Activated CD8-positive, alpha-beta memory T cell treated with anti-CD3 and anti-CD28 coated beads for 24 hours (primary cell): Measurements from ENCODE around the gene SNX9.
"Not testable (repeated sequence)": the region's sequence is repeated elsewhere in the genome, so short reads cannot be mapped to it uniquely, and the experiment has no call there.

Experiments
- DNase-seq: peaks from one replicate; pipeline ENCODE4 v3.0.0-alpha.2; 2020

Gene SNX9

DNA sequence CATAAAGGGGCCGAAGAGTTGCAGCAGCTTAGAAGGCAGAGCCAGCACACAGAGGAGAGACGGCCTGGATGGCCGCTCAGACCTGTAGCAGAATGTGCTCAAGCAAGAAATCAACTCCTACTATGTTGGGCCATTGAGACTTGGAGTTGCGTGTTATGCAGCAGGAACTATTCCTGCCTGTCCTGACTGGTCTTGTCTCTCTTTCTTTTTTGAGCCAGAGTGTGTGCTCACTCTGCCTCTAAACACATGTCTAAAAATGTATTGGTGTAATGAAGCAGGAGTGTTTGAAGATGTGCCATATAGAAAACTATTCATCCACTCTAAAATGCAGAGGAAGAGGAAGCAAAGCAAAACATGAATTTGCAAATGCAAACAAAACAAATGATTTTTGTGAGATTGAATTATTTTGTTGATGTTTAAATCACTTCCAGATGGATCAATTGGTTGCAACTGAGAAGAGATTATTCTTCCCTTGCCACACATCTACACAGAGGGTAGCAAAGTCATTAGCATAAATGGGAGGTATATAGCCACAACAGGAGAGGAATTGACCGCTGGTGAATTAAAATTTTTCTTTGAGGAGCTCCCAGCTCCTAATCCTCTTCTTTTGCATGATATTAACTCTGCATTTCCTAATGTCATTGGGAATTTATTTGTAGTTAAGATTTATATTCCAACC, 138.2 kb downstream of the SNX9 start:
- DNase-seq = peak; percentile 43

DNA sequence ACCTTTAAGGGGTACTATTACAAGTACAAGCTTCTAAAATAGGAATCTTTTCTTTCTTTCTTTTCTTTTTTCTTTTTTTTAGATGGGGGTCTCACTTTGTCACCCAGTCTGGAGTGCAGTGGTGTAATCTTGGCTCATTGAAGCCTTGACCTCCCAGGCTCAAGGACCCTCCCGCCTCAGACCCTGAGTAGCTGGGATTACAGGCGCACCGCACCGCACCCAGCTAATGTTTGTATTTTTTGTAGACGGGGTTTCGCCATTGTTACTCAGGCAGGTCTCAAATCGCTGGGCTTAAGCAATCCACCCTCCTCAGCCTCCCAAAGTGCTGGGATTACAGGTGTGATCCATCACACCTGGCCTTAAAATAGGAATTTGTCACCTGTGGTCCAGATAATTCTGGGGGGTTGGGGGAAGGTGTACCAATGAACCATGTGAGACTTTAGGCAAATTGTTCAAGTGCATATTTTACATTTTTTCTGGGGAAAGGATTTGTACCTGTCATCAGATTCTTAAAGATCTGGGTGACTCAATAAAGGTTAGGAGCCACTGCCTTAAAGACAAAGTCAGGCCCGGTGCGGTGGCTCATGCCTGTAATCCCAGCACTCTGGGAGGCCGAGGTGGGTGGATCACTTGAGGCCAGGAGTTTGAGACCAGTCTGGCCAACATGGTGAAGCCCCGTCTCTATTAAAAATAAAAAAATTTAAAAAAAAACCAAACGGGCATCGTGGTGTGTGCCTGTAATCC, 139.0 kb downstream of the SNX9 start:
- peak; percentile 52 for DNase-seq

DNA sequence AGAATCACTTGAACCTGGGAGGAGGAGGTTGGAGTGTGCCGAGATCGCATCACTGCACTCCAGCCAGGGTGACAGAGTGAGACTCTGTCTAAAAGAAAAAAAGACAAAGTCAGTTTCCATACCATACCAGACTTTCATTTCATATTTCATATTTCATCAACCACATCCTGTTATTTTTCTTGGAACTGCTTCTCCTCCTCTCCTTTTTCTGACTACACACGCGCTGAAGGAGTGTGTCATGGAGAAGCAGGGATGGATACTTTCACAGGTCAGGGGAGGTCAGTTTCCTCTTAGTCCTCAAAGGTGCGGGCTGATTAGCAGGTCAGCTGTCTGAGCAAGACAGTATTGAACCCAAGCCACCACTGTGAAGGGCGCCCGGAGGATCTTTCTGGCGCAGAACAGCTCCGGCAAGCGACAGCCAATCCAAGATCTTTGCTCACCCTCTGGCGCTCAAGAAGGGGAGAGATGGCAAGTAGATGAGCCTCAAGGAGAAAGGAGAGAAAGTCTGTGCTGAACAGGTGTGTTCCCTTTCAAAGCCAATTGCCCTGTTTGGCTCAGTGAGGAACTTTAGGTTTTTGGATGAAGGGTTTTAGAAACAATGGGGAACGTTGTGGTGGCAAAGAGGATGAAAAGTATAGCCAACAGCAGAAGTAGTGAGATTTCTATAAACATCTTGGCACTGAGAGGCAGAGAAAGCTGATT, 139.7 kb downstream of the SNX9 start:
- DNase-seq = peak; percentile 65

DNA sequence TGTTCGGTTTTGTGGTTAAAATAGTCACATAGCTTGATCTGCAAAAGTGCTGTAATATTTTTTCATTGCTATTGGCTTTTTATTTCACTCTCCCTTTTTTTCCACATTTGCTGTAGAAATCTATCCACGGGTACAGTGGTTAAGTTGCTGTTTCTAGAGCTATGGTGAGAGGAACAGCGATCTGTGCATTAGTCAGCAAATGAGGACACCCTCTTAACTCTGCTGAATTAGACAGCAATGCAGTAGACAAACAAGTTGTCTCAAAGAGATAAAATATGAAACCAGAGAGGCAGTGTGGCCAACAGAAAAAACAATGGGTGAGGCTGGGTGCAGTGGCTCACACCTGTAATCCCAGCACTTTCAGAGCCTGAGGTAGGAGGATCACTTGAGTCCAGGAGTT, 141.1 kb downstream of the SNX9 start:
- peak; percentile 43 for DNase-seq

DNA sequence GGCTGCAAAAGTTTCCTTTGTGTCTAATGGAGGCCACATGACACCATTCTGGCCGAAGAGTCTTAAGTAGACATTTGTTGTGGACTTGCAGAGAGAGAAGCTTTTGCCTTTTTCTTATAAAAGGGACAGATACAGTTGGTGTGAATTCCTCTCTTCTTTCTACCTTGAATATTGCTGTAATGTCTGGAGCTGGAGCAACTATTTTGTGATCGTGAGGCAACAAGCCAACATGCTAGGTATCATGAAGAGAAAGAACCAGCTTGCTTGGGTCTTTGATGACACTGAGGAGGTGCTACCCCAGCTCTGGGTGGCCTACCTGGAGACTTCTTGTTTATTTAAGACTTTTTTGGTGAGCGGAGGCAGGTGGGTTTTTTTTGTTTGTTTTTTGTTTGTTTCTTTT, 142.3 kb downstream of the SNX9 start:
- DNase-seq = no peak

DNA sequence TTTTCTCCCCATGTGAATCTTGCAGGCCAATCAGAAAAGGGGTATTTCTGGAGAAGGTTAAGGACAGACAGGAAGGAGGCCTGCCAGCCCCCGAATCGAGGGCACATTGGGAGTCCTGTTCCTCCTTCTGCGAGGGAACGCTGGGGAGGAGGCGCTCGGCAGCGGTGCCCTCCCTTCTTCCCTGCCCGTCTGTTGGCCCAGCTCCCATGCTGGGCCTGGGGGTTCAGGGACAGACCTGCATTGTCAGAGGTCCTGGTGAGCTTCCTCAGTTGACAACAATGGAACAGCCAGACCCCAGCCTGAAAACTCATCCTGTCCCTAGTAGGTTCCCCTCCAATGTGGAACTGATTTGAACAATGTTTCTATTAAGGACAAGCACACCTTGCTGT, 143.5 kb downstream of the SNX9 start:
- DNase-seq = no peak

DNA sequence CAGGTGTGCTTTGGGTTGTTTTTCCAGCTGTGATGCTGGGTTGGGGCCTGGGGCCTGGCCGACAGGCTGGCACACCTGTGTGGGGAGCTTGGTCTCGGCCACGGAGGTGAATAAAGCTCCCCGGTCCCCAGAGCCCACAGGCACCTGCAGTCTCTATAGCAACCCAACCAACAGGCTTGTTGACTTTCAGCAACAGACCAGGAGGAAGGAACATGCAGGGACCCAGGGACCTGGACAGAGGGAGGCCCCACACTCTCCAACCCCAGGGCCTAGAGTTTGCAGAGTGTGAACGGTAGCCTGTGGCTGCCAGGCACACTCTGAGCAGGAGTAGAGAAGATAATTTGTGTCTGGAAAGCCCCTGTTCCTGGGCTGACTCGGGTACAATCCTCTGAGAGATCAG, 144.0 kb downstream of the SNX9 start:
- no peak for DNase-seq

DNA sequence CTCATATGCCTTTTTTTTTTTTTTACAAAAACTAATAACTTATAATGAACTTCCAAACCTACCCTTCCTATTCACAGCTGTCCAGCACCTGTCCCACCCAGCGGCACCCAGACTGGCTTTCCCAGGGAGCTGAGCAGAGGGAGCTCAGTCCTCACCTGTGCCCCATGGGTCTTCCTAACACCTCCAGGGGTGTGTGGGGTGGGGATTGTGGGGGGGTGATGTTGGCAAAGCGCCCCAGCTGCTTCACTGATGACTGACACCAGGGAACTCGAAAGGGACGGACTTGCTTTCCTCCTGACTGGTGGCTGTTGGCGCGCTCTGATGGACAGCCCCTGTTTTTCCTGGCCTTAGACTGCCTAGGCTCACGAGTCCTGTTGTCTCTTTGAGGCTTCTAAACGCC, 144.4 kb downstream of the SNX9 start:
- no peak for DNase-seq

DNA sequence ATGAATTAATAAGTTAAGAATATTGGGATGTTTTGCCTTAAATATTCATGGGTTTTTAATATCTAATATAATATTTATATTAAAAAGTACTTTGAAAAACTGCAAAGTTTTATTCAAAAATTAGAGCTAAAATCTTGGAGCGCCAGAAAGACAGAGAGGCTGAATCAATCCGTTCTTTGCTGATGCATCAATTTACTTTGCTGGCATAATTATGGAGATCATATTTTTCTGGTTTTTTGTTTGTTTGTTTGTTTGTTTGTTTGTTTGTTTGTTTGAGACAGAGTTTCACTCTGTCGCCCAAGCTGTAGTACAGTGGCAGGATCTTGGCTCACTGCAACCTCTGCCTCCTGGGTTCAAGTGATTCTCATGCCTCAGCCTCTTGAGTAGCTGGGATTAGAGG, 149.1 kb downstream of the SNX9 start:
- not testable (repeated sequence) for DNase-seq

DNA sequence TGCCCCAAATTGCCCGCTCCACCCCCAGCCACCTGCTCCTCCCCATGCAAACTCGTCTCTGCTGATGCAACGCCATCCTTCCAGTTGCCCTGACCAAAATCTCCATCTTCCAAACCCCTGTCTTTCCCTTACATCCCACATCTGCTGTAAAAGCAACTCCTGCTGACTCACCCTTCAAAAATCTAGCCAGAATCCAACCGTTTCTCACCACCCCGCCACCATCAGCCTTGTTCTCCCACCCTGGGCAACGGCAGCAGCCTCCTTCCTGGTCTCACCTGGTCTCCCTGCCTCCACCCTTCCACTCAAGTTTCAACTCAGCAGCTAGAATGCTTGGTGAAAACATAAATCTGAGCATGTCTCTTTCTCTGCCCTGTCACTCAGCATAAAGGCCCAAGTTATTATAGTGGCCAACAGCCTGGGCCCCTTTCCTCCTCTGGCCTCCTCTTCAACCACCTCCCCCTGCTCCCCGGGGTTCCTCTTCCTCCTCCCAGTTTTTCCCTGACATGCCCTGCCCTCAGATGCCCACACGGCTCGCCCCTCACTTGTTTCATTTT, 151.4 kb downstream of the SNX9 start:
- DNase-seq = no peak

DNA sequence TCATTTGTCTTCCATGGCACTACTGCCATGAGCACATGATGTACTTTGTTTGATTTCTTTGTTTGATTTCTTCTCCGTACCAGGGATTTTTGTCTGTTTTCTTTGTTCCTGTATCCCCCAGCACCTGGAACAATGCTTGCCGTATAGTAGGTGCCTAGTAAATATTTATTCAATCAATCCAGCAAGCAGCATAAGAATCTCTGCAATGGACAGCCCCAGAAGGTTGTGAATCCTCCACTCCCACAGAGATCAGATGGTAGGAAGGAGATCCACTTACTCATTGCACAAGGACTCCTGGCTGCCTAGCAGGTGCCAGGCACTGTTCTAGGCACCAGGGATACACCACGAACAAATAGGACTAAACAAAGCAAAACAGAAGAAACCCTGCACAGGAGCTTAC, 151.9 kb downstream of the SNX9 start:
- no peak for DNase-seq

DNA sequence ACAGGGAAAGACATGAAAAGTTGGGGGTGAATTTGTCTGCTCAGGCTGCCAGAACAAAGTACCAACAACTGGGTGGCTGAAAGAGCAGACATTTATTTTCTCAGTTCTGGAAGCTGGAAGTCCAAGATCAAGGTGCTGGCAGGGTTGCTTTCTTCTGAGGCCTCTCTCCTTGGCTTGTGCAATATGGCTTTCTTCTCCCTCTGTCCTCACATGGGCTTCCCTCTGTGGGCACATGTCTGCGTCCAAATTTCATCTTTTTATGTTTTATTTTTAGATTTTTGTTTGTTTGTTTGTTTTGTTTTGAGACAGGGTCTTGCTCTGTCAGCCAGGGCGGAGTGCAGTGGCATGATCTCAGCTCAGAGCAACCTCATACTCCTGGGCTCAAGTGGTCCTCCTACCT, 152.4 kb downstream of the SNX9 start:
- no peak for DNase-seq

DNA sequence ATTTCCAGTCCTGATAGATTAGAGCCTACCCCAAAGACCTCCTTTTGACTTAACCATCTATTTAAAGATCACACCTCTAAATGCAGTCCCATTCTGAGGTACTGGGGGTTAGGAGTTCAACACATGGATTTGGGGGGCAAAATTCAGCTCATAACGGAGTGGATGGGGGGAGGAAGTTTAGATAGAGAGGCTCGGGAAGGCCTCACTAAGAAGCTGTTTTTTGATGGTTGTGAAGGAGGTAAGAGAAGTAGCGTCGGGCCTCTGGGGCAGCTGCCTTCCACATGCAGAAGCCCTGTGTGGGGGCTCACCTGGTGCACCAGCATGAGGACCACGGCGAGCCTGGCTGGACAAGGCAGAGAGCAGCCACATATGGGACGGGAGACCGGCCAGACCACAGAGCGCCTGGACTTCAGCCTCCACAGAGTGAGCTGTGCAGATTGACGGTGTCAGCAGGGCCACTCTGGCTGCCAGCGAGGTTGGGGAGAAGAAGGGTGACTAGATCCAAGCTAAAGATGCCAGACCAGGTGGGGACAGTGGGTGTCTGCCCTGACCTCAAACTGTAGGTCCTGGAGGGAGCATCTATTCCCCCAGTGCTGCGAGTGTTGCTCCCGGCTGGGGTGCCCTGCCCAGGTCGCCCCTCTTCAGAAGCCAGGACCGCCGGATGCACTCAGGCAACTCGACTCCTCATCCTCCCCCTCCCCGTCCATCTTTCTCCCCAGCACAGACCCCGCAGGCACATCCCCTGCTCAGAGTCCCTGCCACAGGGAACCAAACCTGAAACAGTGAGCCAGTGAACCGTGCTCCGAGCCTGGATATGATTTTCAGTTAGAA, 153.5 kb downstream of the SNX9 start:
- DNase-seq = no peak

DNA sequence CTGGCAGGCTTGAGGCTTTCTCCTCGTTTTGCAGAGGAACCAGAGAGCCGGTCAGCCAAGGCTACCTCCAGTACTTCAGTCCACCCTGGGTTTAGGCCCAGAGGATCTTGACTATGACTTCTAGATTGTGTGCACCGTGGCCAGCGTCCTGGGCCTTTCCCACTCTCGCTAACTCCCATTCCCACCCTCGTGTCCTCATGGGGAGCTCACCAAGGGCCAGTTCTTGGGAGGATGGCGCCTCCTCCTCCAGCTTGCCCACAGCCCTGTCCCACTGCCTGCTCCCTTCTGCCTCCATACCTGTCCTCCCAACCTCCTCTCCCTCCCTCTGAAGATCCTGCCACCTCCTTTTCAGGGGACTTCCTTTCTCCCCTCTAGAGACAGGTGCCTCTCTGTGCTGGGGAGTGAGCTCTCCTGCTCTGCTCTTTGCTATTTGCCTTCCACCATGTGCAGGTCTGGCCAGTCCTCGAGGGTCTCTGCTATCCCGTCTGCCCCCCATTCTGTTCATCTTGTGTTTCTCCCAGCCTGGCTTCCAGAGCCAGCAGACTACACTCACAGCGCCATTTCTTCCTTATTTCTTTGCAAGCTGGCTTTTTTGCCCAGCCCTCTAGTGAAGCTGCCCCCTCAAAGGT, 154.2 kb downstream of the SNX9 start:
- DNase-seq = no peak

DNA sequence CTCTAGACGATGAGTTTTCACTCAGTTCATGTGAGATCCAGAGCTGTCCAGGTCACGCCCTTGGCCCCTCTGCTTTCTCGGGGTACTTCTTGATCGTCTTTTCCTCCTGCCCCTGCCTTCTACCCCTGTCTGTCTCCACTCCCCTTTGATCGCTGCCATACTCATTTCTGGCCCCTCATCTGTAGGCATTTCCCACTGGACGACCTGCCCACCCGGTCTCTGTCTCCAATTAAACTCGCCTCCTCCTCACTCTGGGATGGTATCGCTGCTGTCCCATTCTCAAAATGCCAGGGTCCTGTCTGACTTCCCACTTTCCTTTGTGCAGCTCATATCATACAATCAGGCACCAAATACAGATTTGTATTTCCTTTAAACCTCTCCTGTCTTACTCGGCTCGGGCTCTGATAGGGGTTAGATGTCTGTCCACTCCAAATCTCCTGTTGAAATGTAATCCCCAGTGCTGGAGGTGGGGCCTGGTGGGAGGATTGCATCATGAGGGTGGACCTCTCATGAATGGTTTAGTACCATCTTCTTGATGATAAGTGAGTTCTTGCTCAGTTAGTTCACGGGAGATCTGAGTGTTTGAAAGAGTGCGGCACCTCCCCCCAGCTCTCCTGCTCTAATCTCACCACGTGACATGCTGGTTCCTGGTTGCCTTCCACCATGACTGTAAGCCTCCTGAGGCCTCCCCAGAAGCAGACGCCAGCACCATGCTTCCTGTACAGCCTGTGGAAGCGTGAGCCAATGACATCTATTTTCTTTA, 155.2 kb downstream of the SNX9 start:
- DNase-seq = peak; percentile 53

DNA sequence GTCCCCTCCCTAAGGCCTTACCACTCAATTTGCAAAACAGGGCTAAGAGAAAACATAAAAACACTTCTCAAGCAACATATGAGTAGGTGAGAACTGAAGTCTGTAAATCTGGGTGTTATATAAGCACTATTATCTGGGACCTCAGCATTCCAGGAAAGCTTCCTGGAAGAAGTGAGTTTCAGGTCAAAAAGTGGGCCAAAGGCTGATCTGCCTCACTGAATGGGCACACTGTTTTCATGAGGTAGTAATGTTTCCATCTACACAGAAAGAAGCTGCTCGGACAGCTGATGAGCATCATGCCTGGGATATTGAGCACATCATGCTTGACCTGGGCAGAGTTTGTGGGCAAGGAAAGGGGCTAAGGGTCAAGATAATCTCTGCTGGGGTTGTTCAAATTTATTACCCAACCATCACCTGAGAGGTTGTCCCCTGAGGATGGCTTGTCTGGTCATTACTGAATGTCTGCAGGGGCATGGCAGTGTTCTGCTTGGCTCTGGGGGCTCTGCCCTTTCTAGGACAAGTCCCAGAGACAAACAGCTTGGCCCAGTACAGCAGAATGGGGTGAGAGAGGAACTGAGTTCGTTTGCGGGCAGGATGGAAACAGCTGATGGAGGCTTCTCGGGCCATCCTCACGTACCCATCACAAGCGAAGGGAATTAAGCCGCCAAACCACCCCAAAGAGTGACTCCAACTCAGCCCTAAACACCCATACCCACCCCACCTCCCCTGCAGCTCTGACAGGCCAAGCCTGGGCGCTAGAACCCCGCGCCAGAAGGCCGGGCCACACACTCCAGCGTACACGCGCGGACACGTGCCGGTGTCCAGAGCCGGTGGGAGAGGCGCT, 157.5 kb downstream of the SNX9 start:
- DNase-seq = peak; percentile 77

DNA sequence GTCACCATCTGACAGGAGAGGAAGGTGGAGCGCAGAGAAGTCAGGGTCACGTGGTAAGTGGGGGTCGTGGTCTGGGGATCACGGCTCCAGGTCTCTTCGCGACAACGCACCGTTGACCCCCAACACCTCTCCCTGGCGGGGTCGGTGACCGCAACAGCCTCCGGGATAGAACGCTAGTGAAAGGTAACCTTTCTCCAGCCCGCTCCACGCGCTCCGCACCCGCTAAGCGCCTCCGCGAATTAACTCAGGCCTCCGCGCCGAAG, 158.0 kb downstream of the SNX9 start:
- no peak for DNase-seq

DNA sequence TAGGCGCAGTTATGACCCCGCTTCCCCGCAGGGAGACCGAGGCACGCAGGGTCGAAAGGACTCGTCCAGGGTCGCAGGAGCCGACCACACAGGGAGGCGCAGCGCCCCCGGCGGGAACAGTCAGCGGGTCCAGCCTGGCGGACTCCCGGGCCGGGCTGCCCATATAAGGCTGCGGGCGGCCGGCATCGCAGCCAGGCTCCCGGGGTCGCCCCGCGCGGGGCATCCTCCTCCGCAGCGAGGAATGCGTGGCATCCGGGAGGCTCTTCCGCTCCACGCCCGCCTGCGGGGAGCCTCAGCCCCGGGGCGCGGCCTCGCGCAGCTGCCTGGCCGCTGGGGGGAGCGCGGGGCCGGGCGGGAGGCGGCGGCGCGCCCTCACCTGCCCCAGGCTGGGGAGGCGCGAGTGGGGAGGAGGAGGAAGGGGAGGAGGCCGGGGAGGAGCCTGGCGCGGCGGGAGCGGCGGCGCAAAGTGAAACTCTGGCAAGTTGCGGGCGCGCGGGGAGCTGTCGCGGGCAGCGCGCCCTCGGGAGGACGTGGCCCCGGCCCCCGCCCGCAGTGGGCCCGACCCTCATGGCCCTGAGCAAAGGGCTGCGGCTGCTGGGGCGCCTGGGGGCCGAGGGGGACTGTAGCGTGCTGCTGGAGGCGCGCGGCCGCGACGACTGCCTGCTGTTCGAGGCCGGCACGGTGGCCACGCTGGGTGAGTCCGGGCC, 158.5 kb downstream of the SNX9 start, which contains the start of gene SYNJ2:
TSS of gene SYNJ2 (plus strand) at position 469 of the 707 bp plus-strand sequence. CDS start at position 568, 99 bp downstream.
- peak; percentile 88 for DNase-seq

DNA sequence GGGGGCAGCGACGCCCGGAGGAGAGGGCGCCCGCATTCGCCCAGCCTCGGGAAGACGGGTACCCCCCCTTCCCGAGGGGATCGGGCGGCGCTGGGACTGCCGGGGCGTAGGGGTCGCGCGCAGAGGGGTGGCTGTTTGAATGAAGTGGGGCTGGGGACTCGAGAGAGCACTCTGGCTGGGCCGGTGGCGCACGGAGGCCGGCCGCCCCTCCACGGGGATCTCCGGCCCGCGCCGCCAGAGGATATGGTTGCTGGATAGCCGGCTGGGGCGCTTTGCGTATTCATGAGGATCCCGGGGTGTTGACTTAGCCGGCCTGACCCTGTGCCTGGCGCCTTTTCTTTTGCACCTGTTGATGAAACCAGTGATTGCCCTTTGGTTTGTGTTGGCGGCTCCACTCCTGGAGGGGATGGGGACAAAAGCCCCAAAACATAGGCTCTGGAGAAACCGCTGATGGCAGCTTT, 159.1 kb downstream of the SNX9 start:
- no peak for DNase-seq
